Activated T-helper 2 cell treated with anti-CD3 and anti-CD28 coated beads, Interferon-gamma antibody, Interleukin-2, Interleukin-4, amounts not matched to agents 10 μg/mL and 5 μg/mL and 100 μg/mL, durations not matched to agents 14 hours and 24 hours and 36 hours (primary cell): Measurements from ENCODE around the gene SERINC5. TPM values are rescaled to one million over a fixed set of nuclear protein-coding genes. Genes with fewer than 3 reads are reported as not detected.
"Not testable (repeated sequence)": the region's sequence is repeated elsewhere in the genome, so short reads cannot be mapped to it uniquely, and the experiment has no call there.

Source experiments
- DNase-seq: peaks from one replicate; pipeline ENCODE4 v3.0.0; 2021; ENCODE audit warnings: low spot score
- H3K27ac Mint-ChIP-seq: one replicate; pipeline ENCODE4 v1.8.0; 2021; ENCODE audit warnings: mixed read lengths
- H3K27me3 Mint-ChIP-seq: one replicate; pipeline ENCODE4 v1.8.0; 2021; ENCODE audit warnings: low read depth, mixed read lengths
- H3K36me3 Mint-ChIP-seq: one replicate; pipeline ENCODE4 v1.8.0; 2021; ENCODE audit warnings: low read depth, mixed read lengths
- H3K4me1 Mint-ChIP-seq: one replicate; pipeline ENCODE4 v1.8.0; 2021; ENCODE audit warnings: low read depth, mixed read lengths
- H3K4me3 Mint-ChIP-seq: one replicate; pipeline ENCODE4 v1.8.0; 2021; ENCODE audit warnings: low read depth, mild to moderate bottlenecking, moderate library complexity, mixed read lengths
- H3K9me3 Mint-ChIP-seq: one replicate; pipeline ENCODE4 v1.8.0; 2021; ENCODE audit warnings: mixed read lengths
- intact Hi-C: fragments of 100-400 bp; cut with micrococcal nuclease; formaldehyde crosslinking; loops from one replicate; pipeline ENCODE4 v1.15.1; 2023
- total RNA-seq: library from RNA; stranded (reverse); gene quantifications from 2 replicates; pipeline ENCODE4 v1.2.3, GENCODE V29; 2022

The SERINC5 gene
- total RNA-seq, 1 donor from 2014 or later = 18.9 TPM

DNA sequence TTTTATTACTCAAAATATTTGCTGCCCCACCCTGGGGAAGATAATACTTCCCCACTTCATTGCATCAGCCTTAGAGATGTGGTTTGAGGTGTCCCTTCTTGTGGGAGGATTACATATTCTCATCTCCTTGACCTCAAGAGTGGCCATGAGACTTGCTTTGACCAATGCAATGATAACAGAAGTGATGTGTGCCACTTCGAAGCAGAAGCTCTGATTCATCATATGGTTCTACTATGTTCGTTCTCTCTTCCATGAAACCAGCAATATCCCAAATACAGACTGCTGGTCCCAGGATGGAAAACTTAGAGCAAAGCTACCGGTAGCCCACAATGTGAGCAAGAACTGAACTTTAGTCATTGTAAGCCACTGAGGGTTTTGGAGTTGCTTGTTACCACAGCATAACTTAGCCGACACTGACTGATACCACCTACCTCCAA is 128.7 kb downstream of the SERINC5 start:
- intact Hi-C loops = loop anchor here (2.0 to 5.0 kb wide), 3 partner anchors 35 to 880 kb away; no protein-coding TSS in a partner anchor
- Mint-ChIP-seq H3K27me3 (no peaks in the 10 kb centered on the region), H3K4me3 (no peak overlapping the region), H3K36me3 (peaks cover 38% of the 10 kb centered on the region), H3K27ac (peak overlapping the region; percentile 24), H3K4me1 (peaks cover 44% of the 10 kb centered on the region), H3K9me3 (peaks cover 17% of the 10 kb centered on the region)
- no peak for DNase-seq

DNA sequence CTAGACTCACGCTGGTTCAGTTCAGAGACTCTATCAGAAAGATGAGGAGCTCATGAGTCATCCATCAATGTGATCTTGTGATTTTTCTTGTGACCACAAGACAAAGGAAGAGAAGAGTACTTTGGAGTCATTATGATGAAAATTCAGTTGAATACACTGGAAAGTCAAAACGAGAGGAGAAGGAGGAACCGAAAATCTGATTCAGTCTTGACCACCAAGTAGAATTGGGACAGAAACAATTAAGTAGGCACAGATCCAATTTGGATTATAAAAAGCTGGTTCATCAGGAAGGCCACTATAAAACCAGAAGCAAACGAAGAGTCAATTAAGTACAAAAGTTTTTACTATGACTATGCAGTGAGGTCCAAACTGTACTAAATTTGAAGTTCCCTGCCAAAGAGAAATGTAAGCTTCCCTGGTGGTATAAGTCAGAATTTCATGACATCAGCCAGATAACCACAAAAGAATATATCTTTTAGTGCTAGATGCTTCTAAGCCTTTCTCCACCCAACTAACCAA is 129.8 kb downstream of the SERINC5 start:
- Mint-ChIP-seq H3K4me3 (peak overlapping the region; percentile 28), H3K27ac (peak overlapping the region; percentile 86), H3K27me3 (no peaks in the 10 kb centered on the region), H3K4me1 (peaks cover 45% of the 10 kb centered on the region), H3K36me3 (peaks cover 28% of the 10 kb centered on the region), H3K9me3 (peaks cover 12% of the 10 kb centered on the region)
- no peak for DNase-seq
- intact Hi-C loops = loop anchor here (1.0 to 5.0 kb wide), 8 partner anchors 10 to 881 kb away; no protein-coding TSS in a partner anchor

DNA sequence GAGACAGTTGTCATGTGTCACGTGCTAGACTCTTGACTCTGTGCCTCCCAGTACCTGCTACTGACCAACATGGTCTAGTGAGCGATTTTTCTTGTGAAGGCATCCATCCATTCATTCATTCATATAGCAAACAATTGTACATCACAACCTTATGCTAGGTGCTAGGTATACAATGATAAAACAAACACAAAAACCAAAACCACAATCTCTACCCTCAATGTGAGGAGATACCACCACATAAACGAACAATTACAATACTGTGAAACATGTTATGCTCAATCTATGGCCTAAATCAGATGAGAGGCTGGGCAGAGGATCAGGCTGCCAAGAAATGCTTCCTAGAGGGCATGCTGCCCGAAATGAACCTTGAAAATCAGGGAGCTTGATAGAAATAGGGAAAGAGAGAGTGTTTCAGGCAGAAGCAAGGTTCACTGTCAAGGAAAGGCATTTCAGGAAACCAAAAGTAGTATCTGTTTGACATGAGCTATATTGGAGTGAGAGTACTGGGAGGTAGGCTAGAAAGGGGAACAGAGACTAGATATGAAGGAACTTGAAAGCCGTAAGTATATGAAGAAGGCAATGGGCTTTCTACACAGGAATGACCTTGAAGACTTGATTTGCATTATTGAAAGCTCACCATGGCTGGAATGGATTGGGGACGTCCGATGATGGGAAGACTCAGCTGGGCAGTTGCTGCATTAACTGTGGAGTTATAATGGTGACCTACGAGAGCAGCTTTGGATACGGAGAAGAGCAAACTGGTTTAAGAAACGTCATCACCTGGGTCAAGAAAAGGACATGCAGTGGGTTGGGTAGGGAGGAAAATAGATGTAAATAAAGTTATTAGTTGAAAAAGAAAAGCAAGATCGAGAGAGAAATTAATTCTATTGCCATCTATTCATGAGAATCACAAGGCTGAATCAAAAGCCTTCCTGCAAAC is 130.6 kb downstream of the SERINC5 start:
- Mint-ChIP-seq H3K9me3 (peaks cover 5% of the 10 kb centered on the region), H3K36me3 (peaks cover 21% of the 10 kb centered on the region), H3K27ac (peak overlapping the region; percentile 86), H3K4me1 (peaks cover 45% of the 10 kb centered on the region), H3K27me3 (no peaks in the 10 kb centered on the region), H3K4me3 (peak overlapping the region; percentile 28)
- intact Hi-C loops = loop anchor here (2.0 to 5.0 kb wide), 3 partner anchors 33 to 882 kb away; no protein-coding TSS in a partner anchor
- no peak for DNase-seq

DNA sequence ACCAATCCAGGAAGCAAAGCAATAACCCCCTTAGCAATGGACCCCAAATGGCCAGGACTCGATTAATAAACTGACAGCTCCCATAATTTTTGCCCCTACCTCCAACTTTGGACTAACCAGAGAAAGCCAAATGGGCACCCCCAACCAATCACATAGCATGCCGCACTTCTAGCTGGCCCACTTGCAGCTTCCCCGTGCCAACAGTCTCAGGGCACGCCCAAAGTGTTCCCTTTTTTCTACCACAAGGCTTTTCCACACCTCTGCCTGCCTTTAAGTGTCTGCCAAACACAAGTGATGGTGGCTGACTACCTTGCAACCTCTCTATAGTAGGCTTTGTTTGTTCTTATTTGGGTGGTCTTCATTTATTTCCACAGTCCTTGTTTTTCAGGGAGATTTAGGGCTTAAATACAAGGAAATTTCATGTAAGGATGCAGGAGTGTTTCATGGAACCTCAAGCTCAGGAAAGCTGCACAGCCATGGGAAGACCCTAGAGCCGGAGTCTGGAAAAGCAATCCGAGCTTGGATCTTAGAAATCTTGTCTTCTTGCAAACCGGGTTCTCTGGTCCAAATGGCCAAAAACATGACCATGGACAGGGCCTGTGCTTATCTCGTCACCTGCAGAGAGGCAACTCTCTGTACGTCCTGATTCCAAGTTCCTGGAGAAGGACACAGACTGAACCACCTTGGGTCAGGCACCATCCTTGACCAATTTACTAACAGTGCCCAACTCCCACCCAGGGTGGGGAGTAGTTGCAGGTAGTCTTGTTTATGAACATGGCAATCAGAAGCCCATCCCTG is 131.5 kb downstream of the SERINC5 start:
- Mint-ChIP-seq H3K27me3 (no peaks in the 10 kb centered on the region), H3K9me3 (peaks cover 4% of the 10 kb centered on the region), H3K27ac (no peak overlapping the region), H3K36me3 (peaks cover 24% of the 10 kb centered on the region), H3K4me3 (no peak overlapping the region), H3K4me1 (peaks cover 45% of the 10 kb centered on the region)
- intact Hi-C loops = loop anchor here (2.0 kb wide), 1 partner anchor 122 kb away; no protein-coding TSS in a partner anchor
- no peak for DNase-seq

DNA sequence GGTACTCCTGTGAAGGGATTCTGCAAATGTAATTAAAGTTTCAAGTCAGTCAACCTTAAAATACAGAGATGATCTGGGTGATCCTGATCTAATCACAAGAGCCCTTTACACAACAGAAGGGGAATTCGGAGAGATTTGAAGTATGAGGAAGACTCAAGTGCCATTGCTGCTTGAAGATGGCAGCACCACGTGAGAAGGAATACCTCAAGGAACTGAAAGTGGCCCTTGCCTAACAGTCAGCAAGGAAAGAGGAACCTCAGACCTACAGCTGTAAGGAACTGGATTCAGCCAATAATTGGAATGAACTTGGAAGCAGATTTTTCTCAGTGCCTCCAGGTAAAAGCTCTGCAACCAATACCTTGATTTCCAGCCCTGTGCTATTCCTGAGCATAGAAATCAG is 133.3 kb downstream of the SERINC5 start:
- peaks cover 28% of the 10 kb centered on the region for H3K36me3 Mint-ChIP-seq
- H3K4me1 Mint-ChIP-seq = peaks cover 45% of the 10 kb centered on the region
- H3K27me3 Mint-ChIP-seq = no peaks in the 10 kb centered on the region
- H3K9me3 Mint-ChIP-seq = peaks cover 14% of the 10 kb centered on the region
- no peak overlapping the region for H3K4me3 Mint-ChIP-seq
- no peak for DNase-seq
- intact Hi-C loops = no loop called here
- H3K27ac Mint-ChIP-seq = no peak overlapping the region

DNA sequence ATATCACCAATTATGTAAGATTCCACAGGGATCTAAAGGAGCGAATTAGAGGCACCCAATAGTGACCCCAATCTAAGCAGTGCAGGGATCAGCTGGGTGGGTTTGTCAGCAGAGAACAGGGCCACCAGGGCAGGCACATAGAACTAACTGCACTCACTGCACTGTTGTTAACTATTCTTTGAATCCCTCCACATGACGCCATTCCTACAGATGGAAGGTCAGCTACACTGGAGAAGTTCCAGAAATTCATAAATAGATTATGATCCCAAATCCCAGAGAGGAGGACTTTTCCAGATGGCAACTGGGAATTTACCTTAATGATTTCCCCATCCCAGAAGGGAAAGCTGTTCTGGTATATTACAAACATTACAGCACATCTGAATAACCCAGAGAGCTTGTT is 136.5 kb downstream of the SERINC5 start:
- peaks cover 17% of the 10 kb centered on the region for H3K9me3 Mint-ChIP-seq

DNA sequence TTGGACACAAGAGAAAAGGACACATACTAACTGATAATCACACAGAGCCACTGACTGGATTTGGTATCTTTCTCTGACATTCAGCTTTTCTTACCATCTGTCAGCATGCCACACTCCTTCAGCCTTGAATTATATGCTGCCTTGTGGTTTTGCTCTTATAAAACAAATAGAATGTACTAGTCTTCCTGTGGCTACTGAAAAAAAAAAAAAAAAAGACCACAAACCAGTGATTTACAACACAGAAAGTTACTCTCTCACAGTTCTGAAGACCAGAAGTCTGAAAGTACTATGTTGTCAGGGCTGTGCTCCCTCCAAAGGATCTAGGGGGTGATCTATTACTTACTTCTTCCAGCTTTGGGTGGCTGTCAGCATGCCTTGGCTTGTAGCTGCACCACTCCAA is 138.4 kb downstream of the SERINC5 start:
- Mint-ChIP-seq H3K36me3 (peaks cover 51% of the 10 kb centered on the region), H3K27ac (peak overlapping the region; percentile 67), H3K27me3 (no peaks in the 10 kb centered on the region), H3K4me3 (no peak overlapping the region), H3K9me3 (peaks cover 17% of the 10 kb centered on the region), H3K4me1 (peaks cover 19% of the 10 kb centered on the region)
- DNase-seq = no peak
- intact Hi-C loops = no loop called here

More for the DNA sequence above, 136.5 kb downstream of the SERINC5 start:
- Mint-ChIP-seq H3K4me1 (peaks cover 31% of the 10 kb centered on the region), H3K4me3 (no peak overlapping the region), H3K27ac (no peak overlapping the region), H3K36me3 (peaks cover 45% of the 10 kb centered on the region), H3K27me3 (no peaks in the 10 kb centered on the region)
- DNase-seq = no peak
- intact Hi-C loops = no loop called here

DNA sequence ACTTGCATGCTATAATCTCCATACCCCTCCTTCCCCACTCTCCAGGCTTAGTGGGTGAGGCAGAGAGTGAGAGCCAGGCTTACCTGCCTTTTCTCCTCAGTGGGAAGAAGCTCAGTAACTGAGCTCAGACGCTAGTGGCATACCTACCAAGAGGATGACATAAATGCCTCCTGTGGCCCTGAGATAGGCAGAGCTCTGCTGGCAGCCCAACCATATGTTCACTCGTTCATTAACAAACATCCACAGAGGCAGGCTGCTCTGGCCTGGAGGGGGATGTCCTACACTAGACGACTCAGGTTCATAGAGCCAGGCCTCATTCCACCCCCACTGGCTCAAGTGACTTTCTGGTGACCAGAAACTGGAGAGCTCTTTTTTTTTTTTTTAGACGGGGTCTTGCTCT is 139.4 kb downstream of the SERINC5 start:
- Mint-ChIP-seq H3K4me3 (no peak overlapping the region), H3K27me3 (no peaks in the 10 kb centered on the region), H3K27ac (no peak overlapping the region), H3K9me3 (peaks cover 17% of the 10 kb centered on the region), H3K36me3 (peaks cover 48% of the 10 kb centered on the region), H3K4me1 (peaks cover 15% of the 10 kb centered on the region)
- DNase-seq = no peak
- intact Hi-C loops = no loop called here

DNA sequence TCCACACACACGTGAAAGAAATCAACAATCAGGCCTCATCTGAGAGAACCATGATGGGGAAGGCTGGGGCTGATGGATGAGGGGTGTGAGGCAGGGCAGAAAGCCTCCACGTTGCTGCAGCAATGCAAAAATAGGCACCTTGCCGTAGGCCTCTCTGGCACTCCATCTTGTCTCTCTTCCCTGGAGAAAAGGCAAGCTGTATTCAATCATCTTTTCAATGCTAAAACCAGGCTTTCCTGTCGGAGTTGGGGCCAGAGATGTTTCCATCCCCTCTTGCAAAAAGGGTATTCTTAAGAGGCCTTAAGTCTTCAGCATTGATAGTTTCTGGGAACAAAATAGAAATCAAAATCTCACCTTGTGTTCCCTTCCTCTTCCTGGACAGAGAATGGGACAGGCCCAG is 139.8 kb downstream of the SERINC5 start:
- intact Hi-C loops = no loop called here
- DNase-seq = no peak
- H3K27me3 Mint-ChIP-seq = no peaks in the 10 kb centered on the region
- H3K9me3 Mint-ChIP-seq = peaks cover 17% of the 10 kb centered on the region
- H3K4me3 Mint-ChIP-seq = no peak overlapping the region
- H3K36me3 Mint-ChIP-seq = peaks cover 48% of the 10 kb centered on the region
- no peak overlapping the region for H3K27ac Mint-ChIP-seq
- H3K4me1 Mint-ChIP-seq = peaks cover 15% of the 10 kb centered on the region

DNA sequence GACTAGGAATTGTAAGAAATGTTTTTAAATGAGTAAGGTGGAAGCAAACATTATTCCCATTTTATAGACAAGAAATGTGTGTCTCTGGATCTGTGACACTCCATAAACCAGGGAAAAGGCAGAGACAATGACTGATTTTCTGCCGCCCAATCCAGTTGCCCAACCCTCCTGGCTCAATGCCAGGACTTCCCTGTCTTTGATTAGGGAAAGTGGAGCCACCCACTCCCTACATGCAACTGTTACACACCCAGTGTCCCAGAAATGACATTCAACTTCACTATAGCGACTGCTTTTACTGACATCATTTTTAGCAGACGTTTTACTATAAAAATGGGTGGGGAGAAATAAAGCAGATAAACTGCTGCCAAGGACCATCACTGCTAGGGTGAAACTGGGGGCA is 141.0 kb downstream of the SERINC5 start:
- Mint-ChIP-seq H3K36me3 (peaks cover 45% of the 10 kb centered on the region), H3K4me3 (no peak overlapping the region), H3K27ac (no peak overlapping the region), H3K9me3 (peaks cover 17% of the 10 kb centered on the region), H3K4me1 (peaks cover 15% of the 10 kb centered on the region), H3K27me3 (no peaks in the 10 kb centered on the region)
- intact Hi-C loops = no loop called here
- no peak for DNase-seq

DNA sequence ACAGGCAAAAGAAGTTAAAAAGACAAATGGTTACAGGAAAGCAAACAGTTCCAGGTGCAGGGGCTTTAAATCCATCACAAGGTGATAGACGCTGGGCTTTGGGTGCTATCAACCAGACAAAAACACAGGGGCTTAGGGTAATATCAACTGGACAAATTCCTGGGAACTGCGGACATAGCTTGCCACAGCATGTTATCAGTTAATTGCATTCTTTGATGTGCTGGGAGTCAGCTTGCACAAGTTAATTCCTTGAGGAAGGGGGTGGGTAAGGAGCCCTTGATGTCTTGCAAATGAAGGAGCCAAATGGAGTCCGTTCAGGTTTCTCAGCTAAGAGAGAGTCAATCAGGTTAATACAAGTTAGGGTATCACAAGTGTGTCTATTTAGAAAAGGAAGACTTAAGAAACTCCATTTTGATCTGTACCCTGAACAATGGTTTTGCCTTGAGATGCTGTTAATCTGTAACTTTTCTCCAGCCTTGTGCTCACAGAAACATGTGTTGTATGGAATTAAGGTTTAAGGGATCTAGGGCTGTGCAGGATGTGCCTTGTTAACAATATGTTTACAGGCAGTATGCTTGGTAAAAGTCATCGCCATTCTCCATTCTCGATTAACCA is 144.4 kb downstream of the SERINC5 start:
- not testable (repeated sequence) for H3K4me3 Mint-ChIP-seq, H3K9me3 Mint-ChIP-seq

More for the DNA sequence above, 144.4 kb downstream of the SERINC5 start:
- H3K27me3 Mint-ChIP-seq, intact Hi-C loops, DNase-seq, H3K4me1 Mint-ChIP-seq, H3K27ac Mint-ChIP-seq: not testable (repeated sequence)
- peaks cover 30% of the 10 kb centered on the region for H3K36me3 Mint-ChIP-seq
